DMS79 treated with DMSO at 0.1 percent for 48 hours (cell line): Measurements from ENCODE around the gene SORCS1.
"Not testable (repeated sequence)": the region's sequence is repeated elsewhere in the genome, so short reads cannot be mapped to it uniquely, and the experiment has no call there.

Experiments
- DNase-seq: peaks from one replicate; lab custom pipeline; 2025; lab: John Stamatoyannopoulos, UW

Gene SORCS1

GRCh38 chr10:107051769-107052168 is 112.7 kb downstream of the SORCS1 start:
- no peak for DNase-seq

- no peak for DNase-seq
These were observed 121.0 kb downstream of the SORCS1 start for GRCh38 chr10:107043461-107043860.

GRCh38 chr10:107037192-107038122 is 127.0 kb downstream of the SORCS1 start:
- no peak for DNase-seq

- no peak for DNase-seq
These were observed 130.6 kb downstream of the SORCS1 start for GRCh38 chr10:107033799-107034422.

- no peak for DNase-seq
These were observed 131.7 kb downstream of the SORCS1 start for GRCh38 chr10:107032700-107033401.

GRCh38 chr10:107031931-107032699 is 132.4 kb downstream of the SORCS1 start:
- DNase-seq = no peak

- no peak for DNase-seq
These were observed 136.3 kb downstream of the SORCS1 start for GRCh38 chr10:107028236-107028635.

GRCh38 chr10:107025676-107026075 is 138.8 kb downstream of the SORCS1 start:
- no peak for DNase-seq

GRCh38 chr10:107024033-107024432 is 140.5 kb downstream of the SORCS1 start:
- DNase-seq = not testable (repeated sequence)

GRCh38 chr10:107022600-107023354 is 141.7 kb downstream of the SORCS1 start:
- no peak for DNase-seq

GRCh38 chr10:107019154-107019553 is 145.4 kb downstream of the SORCS1 start:
- DNase-seq = no peak

GRCh38 chr10:107013258-107014006 is 151.1 kb downstream of the SORCS1 start:
- no peak for DNase-seq

- no peak for DNase-seq
These were observed 152.5 kb downstream of the SORCS1 start for GRCh38 chr10:107011992-107012391.

- no peak for DNase-seq
These were observed 153.4 kb downstream of the SORCS1 start for GRCh38 chr10:107011105-107011504.

- no peak for DNase-seq
These were observed 154.0 kb downstream of the SORCS1 start for GRCh38 chr10:107010531-107010930.

- DNase-seq = no peak
These were observed 160.1 kb downstream of the SORCS1 start for GRCh38 chr10:107004362-107004761.

GRCh38 chr10:107002068-107002467 is 162.4 kb downstream of the SORCS1 start:
- no peak for DNase-seq

- no peak for DNase-seq
These were observed 165.3 kb downstream of the SORCS1 start for GRCh38 chr10:106999118-106999707.

GRCh38 chr10:106997721-106998120 is 166.8 kb downstream of the SORCS1 start:
- DNase-seq = no peak

GRCh38 chr10:106996510-106996909 is 168.0 kb downstream of the SORCS1 start:
- DNase-seq = no peak
